NCI-H187 (cell line): ENCODE data around the gene SLC6A8.
"Not testable (repeated sequence)": the region's sequence is repeated elsewhere in the genome, so short reads cannot be mapped to it uniquely, and the experiment has no call there.

Experiments
- DNase-seq, 2 experiments: peaks; one replicate each; lab custom pipeline; 2025; lab: John Stamatoyannopoulos, UW

SLC6A8 gene

DNA sequence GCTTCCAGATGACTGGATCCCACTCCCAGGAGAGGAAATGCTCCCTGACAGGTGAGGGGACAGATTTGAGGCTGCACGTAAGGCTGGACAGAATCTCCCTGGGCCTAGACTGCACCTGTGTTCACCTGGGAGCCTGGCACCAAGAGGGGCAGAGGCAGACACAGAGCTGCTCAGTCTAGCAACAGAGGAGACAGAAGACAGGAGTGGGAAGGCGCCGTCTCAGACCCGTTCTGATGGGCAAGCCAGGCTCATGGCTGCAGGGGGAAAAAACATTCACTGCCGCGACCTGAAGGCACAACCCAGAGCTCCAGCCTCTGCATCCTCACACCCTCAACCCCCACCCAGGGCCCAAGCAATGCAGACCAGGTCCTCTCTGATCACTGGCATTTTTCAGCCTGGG, 19.7 kb downstream of the SLC6A8 start:
- DNase-seq = no peak

DNA sequence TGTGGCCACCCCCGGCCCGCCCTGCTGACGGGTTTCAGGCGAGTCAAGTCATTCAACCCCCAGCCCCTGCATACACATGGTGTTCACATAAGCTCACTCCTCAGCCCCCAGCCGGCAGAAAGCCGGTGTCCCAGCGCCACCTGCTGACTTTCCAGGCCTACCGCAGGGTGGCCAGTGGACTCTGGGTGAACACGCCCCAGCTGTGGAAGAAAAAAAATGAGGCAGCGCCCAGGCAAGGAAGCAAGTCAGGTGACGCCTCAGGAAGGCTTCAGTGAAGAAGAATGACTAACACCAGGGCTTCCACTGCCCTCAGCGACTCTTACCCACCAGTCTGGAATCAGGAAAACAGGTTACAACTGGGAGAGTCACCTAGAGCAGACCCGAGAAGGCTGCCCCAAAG, 20.7 kb downstream of the SLC6A8 start:
- no peak for DNase-seq

DNA sequence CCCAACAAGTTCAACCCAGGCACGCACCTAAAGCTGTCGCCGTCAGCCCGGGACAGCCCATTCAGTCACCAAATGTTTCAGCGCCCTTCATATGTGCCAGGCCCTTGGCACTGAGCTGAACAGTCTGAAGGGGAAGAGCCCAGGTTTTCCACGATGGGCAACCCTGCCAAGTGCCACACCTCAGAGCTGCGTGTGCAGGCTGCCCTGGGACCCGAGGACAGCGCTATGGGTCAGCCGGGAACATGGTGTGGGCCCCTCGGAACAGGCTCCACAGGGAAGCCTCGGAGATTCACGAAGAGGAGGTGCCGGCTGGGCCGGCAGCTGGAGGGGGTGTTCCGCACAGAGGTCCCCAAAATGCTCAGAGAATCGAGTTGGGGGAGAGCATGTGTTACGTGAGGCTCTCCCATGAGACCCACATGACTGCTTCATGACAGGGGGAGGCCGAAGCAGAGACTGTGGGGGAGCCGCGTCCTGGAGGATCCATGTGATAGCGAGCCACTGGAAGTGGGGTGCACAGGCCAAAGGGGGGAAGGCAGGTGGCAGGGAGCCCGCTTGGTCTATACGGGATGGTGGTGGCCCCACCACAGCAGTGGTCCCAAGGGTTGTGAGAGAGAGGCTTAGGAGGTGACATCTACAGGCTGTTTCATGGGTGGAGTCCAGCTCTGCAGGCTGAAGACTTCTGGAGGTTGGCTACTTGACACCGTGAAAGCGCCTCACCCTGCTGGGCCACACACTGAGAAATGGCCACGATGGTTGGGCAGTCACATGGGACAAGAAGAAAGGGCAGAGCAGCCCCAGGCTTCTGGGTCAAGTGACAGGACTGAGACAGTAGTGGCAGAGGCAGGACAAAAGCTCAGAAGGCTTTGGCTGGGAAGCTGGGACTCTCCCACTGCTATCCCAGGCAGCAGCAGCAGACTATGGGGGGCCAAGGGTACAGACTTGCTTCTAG, 22.3 kb downstream of the SLC6A8 start:
- DNase-seq = no peak

DNA sequence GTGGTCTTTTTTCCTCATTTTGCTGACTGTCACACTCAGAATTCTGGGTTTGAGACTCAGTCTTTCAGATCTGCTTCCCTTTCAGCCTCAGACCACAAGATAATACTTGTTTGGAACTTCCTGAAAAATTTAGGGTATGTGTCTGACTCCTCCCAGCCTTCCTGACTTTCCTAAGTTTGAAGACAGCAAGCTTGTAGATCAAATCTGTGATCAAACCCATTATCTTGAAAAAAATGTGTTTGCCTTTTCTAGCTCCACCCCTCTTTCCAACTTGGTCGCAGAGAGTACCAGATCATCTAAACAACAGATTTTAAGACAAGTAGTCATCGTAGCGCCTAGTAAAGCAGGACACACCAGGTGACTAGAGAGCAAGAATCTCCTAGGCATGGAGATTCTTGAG, 26.5 kb downstream of the SLC6A8 start:
- no peak for DNase-seq

DNA sequence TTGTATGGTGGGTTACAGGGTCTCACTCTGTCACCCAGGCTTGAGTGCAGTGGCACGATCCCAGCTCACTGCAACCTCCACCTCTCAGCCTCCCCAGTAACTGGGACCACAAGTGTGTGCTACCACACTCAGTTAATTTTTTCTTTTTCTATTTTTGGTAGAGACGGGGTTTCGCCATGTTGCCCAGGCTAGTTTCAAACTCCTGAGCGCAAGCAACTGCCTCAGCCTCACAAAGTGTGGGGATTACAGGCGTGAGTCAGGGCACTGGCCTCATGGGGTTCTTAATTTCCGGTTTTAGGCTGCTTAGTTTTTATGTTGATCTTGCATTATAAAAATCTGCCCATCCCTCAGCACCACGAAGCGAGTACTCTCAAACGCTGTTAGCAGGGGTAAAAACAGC, 29.7 kb downstream of the SLC6A8 start:
- no peak for DNase-seq

DNA sequence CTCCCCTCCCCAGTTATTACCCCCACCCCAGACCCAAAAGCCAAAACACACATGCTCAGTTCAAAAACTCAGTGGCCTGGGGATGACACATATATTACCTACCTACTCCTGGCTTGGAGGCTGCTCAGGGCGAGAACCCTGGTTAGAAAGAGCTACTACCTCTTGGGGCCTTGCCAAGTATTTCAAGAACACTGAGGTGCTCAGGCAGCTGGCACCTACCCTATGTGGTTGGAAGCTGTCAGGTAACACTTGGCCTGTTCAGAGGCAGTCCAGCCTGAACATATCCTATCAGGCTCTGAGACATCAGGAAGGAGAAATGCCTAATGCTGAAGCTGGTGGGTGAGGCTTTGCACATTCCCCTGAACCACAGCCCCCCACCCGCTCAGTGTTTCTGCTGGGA, 31.5 kb downstream of the SLC6A8 start:
- no peak for DNase-seq

DNA sequence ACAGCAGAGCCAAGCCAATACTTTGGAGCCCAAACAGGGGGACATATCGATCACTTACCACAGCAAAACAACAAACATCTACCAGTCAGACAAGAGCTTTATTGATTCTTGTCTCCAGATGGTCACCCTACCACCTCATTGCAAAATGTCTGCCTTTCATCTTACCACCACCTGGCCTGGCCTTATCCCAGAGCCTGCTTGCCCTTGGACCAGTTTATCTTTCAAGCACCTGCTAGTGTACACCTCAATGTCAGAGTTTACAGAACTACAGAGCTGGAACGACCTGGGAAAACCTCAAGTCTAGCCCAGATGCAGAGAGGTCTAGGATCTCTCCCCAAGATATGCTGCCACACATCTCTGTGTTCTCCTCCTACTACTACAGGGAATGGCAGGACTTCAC, 32.0 kb downstream of the SLC6A8 start:
- DNase-seq = no peak

DNA sequence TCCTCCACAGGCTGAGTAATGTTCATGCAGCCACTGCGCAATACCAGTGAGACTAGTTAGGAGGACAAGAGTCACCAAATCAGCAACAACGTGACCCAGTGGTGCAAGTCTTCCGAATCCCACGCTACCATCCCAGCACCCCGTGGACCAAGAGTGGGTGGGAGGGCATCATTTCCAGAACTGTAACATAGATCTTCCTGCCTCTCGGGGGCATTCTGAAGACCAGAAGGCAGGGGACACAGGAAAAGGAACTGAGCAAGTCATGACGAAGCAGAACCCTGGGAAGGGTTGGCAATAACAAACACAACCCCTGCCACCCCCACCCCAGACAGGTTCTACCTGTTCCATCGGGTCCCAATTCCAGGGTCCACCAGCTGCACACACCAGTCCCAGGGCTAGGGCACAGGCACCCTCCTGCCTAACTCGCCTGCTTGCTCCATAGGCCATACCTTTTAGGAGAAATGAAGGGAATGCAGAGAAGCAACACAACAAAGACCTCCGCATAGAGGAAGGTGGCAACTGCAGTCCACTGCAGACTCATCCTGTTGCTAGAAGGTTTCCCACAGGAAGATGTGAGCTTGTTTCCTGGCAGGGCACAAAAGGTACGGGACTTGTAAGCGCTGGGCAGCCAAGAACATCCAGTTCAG, 35.1 kb downstream of the SLC6A8 start:
- DNase-seq = no peak

DNA sequence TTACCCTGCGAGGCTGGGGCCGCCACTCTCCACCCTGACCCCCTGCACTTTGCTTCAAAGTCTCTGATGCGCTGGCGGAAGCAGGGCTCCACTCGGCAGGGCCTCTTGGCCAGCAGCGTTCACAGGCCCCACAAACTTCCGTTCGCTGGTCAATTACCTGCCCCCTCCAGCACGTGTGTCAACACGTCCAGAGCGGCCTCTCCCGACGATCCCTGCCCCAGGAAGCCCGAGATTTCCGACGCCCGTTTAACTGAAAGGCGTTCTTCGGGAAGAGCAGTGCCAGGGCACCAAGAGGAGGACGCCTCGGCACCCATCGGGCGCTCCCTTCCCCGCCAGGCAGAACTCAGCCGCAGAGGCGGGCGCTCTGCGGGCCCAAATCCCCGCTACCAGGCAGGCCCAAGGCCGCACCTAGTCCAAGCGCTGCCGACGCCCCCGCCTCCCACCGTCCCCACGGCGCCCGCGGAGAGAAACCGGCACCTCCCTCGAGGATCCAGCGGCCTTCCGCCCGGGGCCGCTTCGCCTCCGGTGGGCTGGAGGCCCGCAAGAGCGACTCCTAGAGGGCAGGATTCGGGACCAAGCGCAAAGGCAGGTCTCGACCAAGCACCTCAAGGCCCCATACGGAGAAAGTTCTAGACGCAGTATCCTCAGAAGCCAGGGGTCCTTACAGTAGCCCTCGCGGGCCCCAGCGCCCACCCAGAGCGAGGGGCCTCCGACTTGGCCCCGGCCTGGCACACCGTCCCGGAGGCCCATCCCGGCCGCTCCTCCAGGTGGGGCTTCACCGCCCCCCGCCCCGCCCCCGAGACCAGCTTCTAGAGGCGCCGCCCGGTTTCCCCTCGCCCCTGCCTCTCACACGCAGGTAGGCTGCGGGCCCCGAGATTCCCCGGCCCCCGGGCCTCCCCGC, 35.9 kb downstream of the SLC6A8 start:
- no peak for DNase-seq

DNA sequence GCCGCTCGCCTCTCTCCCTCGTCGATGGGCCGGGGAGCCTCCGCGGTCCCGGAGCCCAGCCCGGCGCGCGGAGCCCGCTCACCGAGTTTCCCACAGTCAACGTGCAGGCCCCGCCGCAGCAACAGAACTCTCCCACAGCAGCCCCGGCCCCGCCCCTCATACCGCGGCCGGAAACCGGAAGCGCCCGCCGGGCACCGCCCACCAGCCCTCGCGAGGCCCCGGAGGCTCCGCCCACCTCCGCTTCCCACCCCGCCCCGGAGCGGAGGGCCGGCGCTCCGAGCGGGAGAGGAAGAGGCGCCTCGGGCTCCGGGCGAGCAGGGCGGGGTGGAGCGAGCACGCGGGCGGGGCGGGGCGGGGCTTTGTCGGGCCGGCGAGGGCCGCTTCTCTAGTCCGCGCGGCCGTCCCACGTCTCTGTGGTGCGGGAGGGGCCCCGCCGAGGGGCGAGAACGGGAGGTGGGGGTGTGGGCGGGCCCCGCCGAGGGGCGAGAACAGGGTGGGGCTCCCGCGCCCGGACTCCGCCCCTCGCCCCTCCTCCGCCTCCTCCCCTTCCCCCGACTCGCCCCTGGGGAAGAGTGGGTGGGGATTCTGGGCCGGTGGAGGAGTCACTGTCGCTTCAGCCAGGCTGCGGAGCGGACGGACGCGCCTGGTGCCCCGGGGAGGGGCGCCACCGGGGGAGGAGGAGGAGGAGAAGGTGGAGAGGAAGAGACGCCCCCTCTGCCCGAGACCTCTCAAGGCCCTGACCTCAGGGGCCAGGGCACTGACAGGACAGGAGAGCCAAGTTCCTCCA, 36.7 kb downstream of the SLC6A8 start, which contains the start of the genes ABCD1 and BCAP31:
Gene ABCD1 (plus strand): TSS at position 605 of the 787 bp plus-strand sequence. CDS start 411 bp downstream, outside the sequence.
Gene BCAP31 (minus strand): TSS at position 136 of the 787 bp plus-strand sequence. CDS start 1,143 bp downstream, outside the sequence.
- peak; percentile 90 to 93 for DNase-seq

DNA sequence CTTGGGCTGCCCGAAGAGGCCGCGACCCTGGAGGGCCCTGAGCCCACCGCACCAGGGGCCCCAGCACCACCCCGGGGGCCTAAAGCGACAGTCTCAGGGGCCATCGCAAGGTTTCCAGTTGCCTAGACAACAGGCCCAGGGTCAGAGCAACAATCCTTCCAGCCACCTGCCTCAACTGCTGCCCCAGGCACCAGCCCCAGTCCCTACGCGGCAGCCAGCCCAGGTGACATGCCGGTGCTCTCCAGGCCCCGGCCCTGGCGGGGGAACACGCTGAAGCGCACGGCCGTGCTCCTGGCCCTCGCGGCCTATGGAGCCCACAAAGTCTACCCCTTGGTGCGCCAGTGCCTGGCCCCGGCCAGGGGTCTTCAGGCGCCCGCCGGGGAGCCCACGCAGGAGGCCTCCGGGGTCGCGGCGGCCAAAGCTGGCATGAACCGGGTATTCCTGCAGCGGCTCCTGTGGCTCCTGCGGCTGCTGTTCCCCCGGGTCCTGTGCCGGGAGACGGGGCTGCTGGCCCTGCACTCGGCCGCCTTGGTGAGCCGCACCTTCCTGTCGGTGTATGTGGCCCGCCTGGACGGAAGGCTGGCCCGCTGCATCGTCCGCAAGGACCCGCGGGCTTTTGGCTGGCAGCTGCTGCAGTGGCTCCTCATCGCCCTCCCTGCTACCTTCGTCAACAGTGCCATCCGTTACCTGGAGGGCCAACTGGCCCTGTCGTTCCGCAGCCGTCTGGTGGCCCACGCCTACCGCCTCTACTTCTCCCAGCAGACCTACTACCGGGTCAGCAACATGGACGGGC, 37.5 kb downstream of the SLC6A8 start:
- DNase-seq = no peak

DNA sequence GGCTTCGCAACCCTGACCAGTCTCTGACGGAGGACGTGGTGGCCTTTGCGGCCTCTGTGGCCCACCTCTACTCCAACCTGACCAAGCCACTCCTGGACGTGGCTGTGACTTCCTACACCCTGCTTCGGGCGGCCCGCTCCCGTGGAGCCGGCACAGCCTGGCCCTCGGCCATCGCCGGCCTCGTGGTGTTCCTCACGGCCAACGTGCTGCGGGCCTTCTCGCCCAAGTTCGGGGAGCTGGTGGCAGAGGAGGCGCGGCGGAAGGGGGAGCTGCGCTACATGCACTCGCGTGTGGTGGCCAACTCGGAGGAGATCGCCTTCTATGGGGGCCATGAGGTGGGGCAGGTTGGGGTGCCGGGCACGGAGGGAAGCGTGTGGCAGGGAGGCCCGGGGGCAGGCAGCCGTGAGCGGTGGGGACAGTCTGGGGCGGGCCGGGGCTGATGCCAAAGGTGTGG, 38.1 kb downstream of the SLC6A8 start:
- DNase-seq = no peak

DNA sequence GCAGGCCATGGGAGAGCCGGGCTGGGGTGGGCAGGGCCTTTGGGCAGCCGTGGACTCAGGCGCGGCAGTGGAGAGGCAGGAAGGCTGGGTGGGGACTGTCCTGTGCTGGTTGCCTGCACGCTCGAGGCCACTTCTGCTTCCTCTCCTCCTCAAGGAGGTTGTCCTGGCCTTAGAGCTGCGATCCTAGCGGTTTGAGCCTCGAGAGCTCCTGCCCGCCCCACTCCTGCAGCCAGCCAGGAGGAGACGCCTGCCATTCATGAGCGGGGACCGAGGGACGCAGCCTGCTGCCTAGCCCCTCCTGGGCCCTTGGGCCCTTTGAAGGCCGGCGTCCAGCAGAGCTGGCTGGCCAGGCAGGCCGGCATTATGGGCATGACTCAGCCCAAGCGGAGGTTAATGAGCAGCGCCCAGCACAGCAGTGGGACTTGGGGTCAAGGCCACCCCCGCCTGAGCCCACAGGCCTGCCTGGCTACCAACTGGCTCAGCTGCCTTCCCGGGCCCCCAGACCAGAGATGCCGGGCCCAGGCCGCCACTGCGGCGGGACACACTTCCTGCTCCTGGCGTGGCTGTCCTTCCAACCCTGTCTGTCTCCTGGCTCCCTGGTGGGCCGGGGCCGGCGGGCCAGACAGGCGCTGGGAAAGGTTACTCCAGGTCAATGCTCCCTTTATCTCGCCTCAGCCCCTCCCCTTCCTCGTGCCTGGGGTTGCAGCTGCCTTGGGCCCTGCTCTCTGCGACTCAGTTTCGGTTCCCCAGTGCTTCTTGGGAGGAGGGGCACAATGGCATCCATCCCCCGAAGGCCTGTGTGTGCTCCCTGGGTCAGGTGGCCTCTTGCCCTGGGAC, 38.8 kb downstream of the SLC6A8 start:
- no peak for DNase-seq

DNA sequence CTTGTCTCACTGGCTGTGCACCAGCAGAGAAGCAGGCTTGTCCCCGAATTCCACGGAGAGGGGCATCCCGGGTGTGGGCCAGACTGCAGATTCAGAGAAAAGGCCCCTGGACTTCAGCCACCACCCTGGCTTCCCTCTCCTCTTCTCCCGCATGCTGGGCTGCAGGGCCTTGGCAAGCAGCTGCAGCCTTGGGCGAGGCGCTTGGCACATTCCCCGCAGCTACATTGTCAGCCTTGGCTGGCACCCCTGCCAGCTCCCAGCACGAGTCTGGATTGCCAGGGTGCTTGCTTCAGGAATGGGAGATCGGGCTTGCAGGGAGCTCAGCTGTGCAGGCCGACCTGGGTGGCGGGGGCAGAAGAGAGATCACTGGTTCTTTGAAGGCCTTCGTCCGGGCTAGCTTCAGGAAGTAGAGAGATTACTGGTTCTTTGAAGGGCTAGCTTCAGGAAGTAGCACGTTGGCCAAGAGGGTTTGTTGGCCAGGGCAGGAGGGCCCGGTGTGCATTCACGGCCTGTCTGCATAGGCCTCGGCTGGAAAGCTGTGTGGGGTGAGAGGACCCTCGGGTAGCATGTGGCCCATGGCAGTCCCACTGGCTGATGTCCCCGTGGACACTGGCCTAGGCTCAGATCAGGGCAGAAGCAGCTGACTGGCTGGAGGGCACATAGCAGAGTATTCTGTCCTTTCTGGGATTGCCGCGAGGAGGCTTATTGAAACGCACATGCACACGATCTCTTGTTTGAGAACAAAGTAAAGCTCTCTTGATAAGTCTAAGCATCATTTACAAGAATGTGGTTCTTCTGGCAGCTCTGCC, 39.6 kb downstream of the SLC6A8 start:
- no peak for DNase-seq

DNA sequence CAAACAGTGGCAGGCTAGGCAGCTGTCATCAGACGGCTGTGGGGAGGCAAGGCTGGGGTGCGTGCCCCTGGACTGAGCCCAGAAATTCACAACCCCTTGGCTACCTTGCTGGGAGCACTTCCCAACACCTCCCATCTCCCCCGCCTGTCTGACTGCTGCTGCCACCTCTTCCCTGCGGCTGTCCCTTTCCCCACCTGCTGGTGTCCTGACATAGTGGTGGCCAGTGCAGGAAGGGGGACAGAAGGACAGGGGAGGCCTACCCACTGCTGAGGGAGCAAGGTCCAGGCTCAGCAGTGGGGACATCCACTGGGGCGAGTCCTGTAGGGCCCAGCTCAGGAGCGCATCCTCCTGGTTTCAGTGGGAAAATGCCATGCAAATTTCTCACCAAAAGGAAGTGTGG, 40.4 kb downstream of the SLC6A8 start:
- no peak for DNase-seq

DNA sequence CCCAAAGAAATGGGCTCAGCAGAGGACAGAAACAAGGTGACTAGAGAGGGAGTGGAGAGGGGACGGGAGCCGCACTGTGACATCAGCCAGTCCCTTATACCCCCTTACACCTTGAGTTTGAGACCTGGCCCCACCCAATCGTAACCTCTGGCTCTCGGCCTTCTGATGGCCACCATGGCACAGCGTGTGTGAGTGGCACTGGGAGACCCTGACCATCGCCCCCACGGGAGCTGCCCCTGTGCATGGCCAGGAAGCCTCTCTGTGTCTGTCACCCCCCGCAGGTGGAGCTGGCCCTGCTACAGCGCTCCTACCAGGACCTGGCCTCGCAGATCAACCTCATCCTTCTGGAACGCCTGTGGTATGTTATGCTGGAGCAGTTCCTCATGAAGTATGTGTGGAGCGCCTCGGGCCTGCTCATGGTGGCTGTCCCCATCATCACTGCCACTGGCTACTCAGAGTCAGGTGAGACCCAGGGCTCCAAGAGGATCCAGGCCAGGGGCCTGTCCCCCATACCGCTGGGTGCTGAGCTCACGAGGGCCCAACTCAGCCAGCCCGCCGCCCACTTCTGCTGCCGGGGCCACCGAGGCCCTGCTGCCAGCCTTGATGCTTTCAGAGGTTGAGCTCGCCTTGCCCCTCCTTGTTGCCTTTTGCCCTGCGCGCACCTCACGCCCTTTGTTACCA, 41.4 kb downstream of the SLC6A8 start:
- no peak for DNase-seq

DNA sequence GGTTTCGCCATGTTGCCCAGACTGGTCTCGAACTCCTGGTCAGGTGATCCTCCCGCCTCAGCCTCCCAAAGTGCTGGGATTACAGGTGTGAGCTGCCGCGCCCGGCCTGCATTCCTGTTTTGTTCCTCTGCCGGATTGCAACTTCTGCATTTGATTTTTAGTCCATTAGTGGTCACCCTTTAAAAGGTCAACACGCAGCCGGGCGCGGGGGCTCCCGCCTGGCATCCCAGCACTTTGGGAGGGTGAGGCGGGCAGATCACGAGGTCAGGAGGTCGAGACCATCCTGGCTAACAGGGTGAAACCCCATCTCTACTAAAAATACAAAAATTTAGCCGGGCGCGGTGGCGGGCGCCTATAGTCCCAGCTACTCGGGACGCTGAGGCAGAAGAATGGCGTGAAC, 42.4 kb downstream of the SLC6A8 start:
- DNase-seq = not testable (repeated sequence)
